ENCODE data around the gene ACVR1.
"Not testable (repeated sequence)": the region's sequence is repeated elsewhere in the genome, so short reads cannot be mapped to it uniquely, and the experiment has no call there.

Gene ACVR1

GRCh38 chr2:157849591-157849990, 26.5 kb downstream of the ACVR1 start:
- no peak for DNase-seq

GRCh38 chr2:157848213-157848612, 27.9 kb downstream of the ACVR1 start:
- DNase-seq = no peak

- DNase-seq = no peak
Measured at GRCh38 chr2:157845081-157845480, 31.0 kb downstream of the ACVR1 start.

- DNase-seq = no peak
Measured at GRCh38 chr2:157843935-157844334, 32.2 kb downstream of the ACVR1 start.

- DNase-seq = no peak
Measured at GRCh38 chr2:157843081-157843480, 33.0 kb downstream of the ACVR1 start.

- no peak for DNase-seq
Measured at GRCh38 chr2:157842106-157842879, 33.8 kb downstream of the ACVR1 start.

- no peak for DNase-seq
Measured at GRCh38 chr2:157841485-157841884, 34.6 kb downstream of the ACVR1 start.

- DNase-seq = no peak
Measured at GRCh38 chr2:157840568-157841156, 35.5 kb downstream of the ACVR1 start.

- no peak for DNase-seq
Measured at GRCh38 chr2:157839822-157840221, 36.3 kb downstream of the ACVR1 start.

- DNase-seq = peak; percentile 95
Measured at GRCh38 chr2:157839162-157839801, 36.8 kb downstream of the ACVR1 start.

GRCh38 chr2:157838442-157839161, 37.5 kb downstream of the ACVR1 start:
- peak; percentile 71 for DNase-seq

GRCh38 chr2:157837851-157838441, 38.2 kb downstream of the ACVR1 start:
- DNase-seq = peak; percentile 56

GRCh38 chr2:157836531-157836930, 39.6 kb downstream of the ACVR1 start:
- DNase-seq = no peak

GRCh38 chr2:157835425-157835824, 40.7 kb downstream of the ACVR1 start:
- no peak for DNase-seq

GRCh38 chr2:157835006-157835405, 41.1 kb downstream of the ACVR1 start:
- DNase-seq = no peak

- DNase-seq = no peak
Measured at GRCh38 chr2:157833721-157834120, 42.4 kb downstream of the ACVR1 start.

- DNase-seq = no peak
Measured at GRCh38 chr2:157831573-157832315, 44.4 kb downstream of the ACVR1 start.

GRCh38 chr2:157830696-157831570, 45.2 kb downstream of the ACVR1 start:
- DNase-seq = no peak

GRCh38 chr2:157830266-157830665, 45.9 kb downstream of the ACVR1 start:
- no peak for DNase-seq

- no peak for DNase-seq
Measured at GRCh38 chr2:157827377-157827776, 48.8 kb downstream of the ACVR1 start.

- DNase-seq = not testable (repeated sequence)
Measured at GRCh38 chr2:157826644-157827043, 49.5 kb downstream of the ACVR1 start.

All from NCI-H345 (cell line).